Measurements from ENCODE around the gene BRAT1.

The BRAT1 gene

DNA sequence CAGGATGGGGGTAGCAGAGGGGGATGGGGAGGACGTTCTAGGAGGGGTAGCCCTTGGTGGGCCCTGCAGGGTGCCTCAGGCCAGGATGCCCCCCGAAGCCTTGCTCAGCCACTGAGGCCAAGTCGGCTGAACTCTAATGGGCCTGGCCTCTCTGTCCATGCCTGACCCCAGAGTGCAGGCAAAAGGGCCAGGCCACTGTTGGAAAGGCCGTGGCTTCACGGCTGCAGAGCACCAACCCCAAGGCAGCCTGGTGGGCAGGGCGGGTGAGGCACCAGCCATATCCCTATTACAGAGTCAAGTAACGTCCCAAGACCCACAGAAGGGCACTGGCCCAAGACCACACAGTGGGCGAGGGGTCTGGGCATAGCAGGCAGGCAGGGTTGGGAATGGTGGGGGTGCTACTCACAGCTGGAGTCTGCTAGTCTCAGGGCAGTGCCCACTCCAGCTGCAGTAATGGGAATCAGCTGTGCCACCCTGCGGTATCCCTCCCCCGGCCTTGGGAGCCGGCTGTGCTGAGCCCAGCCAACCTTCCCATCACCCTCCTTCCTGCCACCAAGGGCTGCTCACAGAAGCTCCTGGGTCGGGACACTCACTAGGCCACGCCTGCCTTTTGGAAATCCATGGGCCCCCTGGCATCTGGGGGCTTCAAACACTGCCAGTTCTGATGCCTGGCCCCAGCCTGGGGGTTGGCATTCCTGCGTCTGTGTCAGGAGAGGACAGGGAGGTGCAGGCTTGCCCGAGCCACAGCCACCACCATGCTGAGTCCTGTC lies 39.7 kb downstream of the BRAT1 start:
- H3K9me3 ChIP-seq, result no peaks in the 10 kb centered on the region
- peaks cover 8% of the 10 kb centered on the region for H3K4me1 ChIP-seq
- no peaks in the 10 kb centered on the region for H3K27me3 ChIP-seq (ENCODE audit: low read depth)
- no peaks in the 10 kb centered on the region for H3K36me3 ChIP-seq (replicated peaks)
- no peak overlapping the region for H3K4me3 ChIP-seq
- in situ Hi-C loops (cut with MboI; ENCODE audit: low sequenced_read_pairs), result no loop called here
- DNase-seq (ENCODE audit: low spot score in 2 of 2), result no peak

DNA sequence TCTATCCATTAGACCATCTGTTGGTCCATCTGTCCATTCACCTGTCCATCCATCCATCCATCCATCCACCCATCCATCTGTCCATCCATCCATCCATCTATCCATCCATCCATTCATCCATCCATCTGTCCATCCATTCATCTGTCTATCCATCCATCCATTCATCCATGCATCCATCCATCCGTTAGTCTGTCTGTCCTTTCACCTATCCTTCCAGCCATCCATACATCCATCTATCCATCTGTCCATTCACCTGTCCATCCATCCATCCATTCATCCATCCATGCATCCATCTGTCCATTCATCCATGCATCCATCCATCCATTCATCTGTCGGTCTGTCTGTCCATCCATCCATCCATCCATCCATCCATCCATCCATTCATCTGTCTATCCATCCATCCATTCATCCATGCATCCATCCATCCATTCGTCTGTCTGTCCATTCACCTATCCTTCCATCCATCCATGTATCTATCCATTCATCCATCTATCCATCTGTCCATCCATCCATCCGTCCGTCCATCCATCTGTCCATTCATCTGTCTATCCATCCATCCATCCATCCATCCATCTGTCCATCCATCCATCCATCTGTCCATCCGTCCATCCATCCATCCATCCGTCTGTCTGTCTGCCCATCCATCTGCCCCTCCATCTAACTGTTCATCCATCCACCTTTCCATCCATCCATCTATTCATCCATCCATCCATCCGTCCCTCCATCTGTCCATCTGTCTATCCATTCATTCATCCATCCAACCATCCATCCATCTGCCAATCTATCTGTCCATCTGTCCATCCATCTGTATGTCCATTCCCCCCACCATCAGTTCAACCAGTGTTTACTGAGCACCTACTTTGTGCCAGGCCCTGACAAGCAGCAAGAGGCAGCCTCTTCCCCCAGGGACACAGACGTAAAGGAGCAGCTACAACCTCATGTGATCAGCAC lies 40.6 kb downstream of the BRAT1 start:
- in situ Hi-C loops (cut with MboI; ENCODE audit: low sequenced_read_pairs), result no loop called here
- DNase-seq (ENCODE audit: low spot score in 2 of 2), result no peak
- H3K4me1 ChIP-seq, result peaks cover 4% of the 10 kb centered on the region; the same call in 1 of the 2 replicates
- no peaks in the 10 kb centered on the region for H3K27me3 ChIP-seq (ENCODE audit: low read depth)
- no peak overlapping the region for H3K4me3 ChIP-seq
- no peaks in the 10 kb centered on the region for H3K9me3 ChIP-seq
- H3K36me3 ChIP-seq (replicated peaks), result no peaks in the 10 kb centered on the region

DNA sequence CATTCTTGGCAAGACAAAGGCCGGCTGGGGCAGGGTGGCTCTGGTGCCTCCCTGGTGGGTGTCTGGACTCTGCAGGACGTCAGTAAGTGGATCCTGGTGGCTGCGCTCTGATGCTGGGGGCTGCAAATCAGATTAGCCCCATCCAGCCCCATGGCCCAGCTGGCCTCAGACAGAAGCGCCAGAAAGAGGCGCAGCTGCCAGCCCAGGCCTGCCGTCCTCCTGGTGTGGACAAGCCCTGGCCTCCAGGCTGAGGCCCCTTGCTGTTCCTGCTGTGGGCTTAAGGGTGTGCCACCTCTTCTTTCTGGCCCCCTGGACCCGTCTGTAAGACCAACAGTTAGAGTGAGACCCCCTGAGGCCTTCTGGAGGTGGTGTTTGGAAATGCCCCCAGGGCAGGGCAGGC lies 41.6 kb downstream of the BRAT1 start:
- Histone ChIP-seq H3K9me3 (no peaks in the 10 kb centered on the region), H3K27me3 (ENCODE audit: low read depth) (no peaks in the 10 kb centered on the region), H3K4me3 (no peak overlapping the region), H3K36me3 (replicated peaks) (no peaks in the 10 kb centered on the region), H3K4me1 (no peaks in the 10 kb centered on the region)
- DNase-seq (ENCODE audit: low spot score in 2 of 2), result no peak
- in situ Hi-C loops (cut with MboI; ENCODE audit: low sequenced_read_pairs), result no loop called here

DNA sequence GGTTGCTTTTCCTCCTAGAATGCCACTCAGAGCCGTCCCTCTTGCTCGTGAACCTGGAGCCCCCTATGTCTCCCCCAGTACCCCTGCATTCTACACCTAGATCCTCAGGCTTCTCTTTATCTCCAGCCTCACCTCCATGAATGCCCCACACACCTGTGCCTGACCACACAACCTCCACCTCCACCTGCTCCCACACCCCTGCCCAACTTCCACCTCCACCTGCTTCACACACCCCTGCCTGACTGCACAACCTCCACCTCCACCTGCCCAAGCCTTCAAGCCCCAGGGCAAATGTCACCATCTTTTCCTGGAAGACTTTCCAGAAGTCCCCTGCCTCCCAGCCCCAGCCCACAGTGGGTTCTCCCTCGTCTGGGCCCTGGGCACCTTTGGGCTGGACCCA lies 42.6 kb downstream of the BRAT1 start:
- no peaks in the 10 kb centered on the region for H3K27me3 ChIP-seq (ENCODE audit: low read depth)
- in situ Hi-C loops (cut with MboI; ENCODE audit: low sequenced_read_pairs), result no loop called here
- no peaks in the 10 kb centered on the region for H3K4me1 ChIP-seq
- H3K4me3 ChIP-seq, result no peak overlapping the region
- no peak for DNase-seq (ENCODE audit: low spot score in 2 of 2)
- H3K36me3 ChIP-seq (replicated peaks), result no peaks in the 10 kb centered on the region
- no peaks in the 10 kb centered on the region for H3K9me3 ChIP-seq

DNA sequence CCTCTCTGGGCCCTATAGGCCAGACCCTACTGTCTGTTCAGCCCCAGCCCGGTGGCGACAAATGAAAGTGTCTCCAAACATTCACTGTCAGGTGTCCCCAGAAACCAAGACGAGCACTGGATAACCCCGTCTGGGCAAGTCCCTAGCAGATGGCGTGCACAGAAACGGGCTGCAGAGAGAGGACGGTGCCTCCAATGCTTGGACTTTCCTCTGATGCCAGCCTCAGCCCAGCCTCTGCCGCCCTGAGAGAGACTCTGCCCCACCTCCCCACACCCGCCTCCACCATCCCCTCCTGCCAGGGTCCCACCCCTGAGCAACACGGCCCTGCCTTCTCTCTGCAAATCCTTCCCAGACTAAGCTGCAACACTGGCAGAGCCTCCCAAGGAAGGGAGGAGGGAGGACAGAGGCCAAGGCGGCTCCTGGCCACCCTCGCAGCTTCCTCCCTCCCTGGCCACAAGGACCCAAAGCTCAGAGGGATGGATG lies 43.1 kb downstream of the BRAT1 start:
- H3K27me3 ChIP-seq (ENCODE audit: low read depth), result no peaks in the 10 kb centered on the region
- no peaks in the 10 kb centered on the region for H3K36me3 ChIP-seq (replicated peaks)
- no peaks in the 10 kb centered on the region for H3K4me1 ChIP-seq
- DNase-seq (ENCODE audit: low spot score in 2 of 2), result no peak
- no peaks in the 10 kb centered on the region for H3K9me3 ChIP-seq
- in situ Hi-C loops (cut with MboI; ENCODE audit: low sequenced_read_pairs), result no loop called here
- no peak overlapping the region for H3K4me3 ChIP-seq

DNA sequence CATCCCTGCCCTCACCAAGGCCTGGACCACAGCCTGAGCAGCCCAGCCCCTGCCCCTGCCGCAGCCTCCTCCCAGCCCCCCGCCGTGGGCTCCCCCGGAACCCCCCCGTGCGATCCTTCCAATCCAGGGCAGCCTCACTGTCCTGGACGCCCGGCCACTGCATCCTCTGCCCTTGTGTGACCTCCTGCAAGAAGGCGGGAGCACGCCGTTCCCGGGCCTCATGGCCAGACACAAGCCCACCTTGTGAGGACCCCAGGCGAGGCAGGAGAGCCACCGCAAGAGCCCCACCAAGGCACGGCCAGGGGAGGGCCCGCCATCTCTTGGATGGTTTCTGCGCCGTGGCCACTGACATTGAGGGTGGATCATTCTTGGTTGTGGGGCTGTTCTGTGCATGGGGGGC lies 43.6 kb downstream of the BRAT1 start:
- Histone ChIP-seq H3K4me3 (no peak overlapping the region), H3K9me3 (no peaks in the 10 kb centered on the region), H3K36me3 (replicated peaks) (no peaks in the 10 kb centered on the region), H3K27me3 (ENCODE audit: low read depth) (no peaks in the 10 kb centered on the region), H3K4me1 (no peaks in the 10 kb centered on the region)
- in situ Hi-C loops (cut with MboI; ENCODE audit: low sequenced_read_pairs), result no loop called here
- no peak for DNase-seq (ENCODE audit: low spot score in 2 of 2)

DNA sequence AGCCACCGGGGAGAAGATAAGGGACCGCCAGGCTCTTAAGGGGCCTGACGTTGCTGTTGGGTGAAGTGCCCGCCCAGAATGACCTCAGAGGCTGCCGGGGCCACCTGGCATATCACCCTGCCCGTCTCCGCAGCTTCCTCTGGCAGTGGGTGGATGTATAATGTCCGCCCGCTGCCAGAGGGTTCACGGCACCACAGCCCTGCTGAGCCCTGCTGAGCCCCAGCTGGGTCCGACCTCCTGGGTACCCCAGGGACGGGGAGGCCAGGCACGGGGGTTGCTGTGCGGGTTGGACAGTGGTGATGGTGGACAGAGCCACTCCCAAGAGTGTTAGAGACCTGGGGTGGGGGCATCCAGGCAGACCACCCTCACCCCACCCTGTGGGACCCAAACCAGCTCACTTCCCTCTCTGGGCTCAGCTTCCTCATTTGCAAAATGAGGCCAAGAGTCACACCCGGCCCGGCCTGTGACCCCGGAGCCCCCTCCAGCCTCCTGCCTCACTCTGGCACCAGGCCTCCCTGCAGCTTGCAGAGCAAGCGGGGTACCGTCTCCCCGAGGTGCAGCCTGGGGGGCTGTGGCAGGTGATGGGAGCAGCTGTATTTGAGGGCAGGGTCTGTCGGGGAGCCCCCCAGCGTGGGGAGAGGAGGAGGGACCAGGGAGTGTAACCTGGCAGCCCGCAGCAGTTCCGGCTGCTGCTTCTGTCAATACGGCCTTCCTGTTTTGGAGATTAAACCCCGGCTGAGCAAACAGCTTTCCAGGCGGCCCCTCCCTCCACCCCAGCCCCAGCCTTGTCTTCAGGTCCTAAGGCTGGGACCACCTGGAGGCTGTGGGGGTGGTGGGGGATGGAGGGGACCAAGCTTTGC lies 44.2 kb downstream of the BRAT1 start:
- H3K9me3 ChIP-seq, result no peaks in the 10 kb centered on the region
- in situ Hi-C loops (cut with MboI; ENCODE audit: low sequenced_read_pairs), result no loop called here
- no peak overlapping the region for H3K4me3 ChIP-seq
- no peaks in the 10 kb centered on the region for H3K4me1 ChIP-seq
- DNase-seq (ENCODE audit: low spot score in 2 of 2), result no peak
- no peaks in the 10 kb centered on the region for H3K27me3 ChIP-seq (ENCODE audit: low read depth)
- no peaks in the 10 kb centered on the region for H3K36me3 ChIP-seq (replicated peaks)

DNA sequence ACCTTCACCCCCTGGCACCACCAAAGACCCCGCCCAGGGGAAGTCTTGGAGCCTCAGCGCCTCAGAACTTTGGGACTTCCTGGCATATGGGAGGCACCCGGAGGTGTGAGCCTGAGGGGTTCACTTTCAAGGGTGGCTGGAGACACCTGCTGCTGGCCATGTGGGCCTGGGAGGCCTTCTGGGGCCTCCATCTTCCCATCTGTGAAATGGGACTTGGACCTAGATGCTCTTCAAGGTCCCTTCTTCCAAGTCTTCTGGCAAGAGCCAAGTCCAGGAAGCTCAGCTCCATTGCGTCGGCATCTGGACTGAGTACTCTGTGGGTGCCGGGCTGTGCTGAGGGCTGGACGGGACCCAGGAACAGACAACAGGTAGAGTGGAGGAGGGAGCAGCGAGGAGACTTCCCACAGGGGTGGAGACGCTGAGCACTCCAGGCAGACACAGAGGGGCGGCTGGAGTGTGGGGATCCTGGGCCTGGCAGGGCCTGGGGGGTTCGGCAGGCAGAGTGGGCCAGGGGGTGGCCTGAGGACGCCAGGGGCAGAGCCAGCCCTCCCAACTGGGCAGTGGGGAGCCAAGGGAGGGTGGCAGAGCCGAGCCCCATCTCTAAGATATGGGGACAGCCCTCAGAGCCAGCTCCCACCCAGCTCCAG lies 45.1 kb downstream of the BRAT1 start:
- H3K4me3 ChIP-seq, result no peak overlapping the region
- no peaks in the 10 kb centered on the region for H3K36me3 ChIP-seq (replicated peaks)
- no peaks in the 10 kb centered on the region for H3K27me3 ChIP-seq (ENCODE audit: low read depth)
- no peaks in the 10 kb centered on the region for H3K4me1 ChIP-seq
- in situ Hi-C loops (cut with MboI; ENCODE audit: low sequenced_read_pairs), result no loop called here
- no peak for DNase-seq (ENCODE audit: low spot score in 2 of 2)
- no peaks in the 10 kb centered on the region for H3K9me3 ChIP-seq

DNA sequence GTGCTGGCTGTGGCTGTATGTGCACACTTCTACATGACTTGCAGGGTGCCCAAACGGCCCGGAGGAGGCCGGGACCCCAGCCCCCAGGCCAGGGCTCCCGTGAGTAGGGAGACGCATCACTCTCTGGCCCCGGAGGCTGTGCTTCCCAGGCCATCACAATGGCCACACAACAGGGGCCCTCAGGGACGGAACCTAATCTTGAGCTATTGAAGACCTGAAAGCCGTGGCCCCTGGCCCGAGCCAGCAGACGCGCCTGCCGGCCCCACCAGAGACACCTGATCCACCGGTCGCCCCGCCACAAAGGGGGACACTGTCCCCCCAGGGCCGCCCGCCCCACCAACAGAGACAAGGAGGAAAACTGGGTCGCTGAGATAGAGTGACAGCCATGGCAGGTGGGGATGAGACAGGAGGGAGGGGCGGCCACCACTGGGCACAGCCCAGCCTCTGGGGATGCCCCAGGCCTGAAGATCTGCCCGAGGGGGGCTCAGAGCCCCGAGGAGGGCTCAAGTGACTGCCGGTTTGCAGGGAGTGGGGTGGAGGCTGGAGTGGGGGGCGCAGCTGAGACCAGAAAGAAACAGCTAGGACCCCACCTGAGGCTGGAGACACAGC lies 45.9 kb downstream of the BRAT1 start:
- Histone ChIP-seq H3K9me3 (no peaks in the 10 kb centered on the region), H3K4me1 (no peaks in the 10 kb centered on the region), H3K36me3 (replicated peaks) (no peaks in the 10 kb centered on the region), H3K4me3 (no peak overlapping the region), H3K27me3 (ENCODE audit: low read depth) (no peaks in the 10 kb centered on the region)
- in situ Hi-C loops (cut with MboI; ENCODE audit: low sequenced_read_pairs), result no loop called here
- no peak for DNase-seq (ENCODE audit: low spot score in 2 of 2)

DNA sequence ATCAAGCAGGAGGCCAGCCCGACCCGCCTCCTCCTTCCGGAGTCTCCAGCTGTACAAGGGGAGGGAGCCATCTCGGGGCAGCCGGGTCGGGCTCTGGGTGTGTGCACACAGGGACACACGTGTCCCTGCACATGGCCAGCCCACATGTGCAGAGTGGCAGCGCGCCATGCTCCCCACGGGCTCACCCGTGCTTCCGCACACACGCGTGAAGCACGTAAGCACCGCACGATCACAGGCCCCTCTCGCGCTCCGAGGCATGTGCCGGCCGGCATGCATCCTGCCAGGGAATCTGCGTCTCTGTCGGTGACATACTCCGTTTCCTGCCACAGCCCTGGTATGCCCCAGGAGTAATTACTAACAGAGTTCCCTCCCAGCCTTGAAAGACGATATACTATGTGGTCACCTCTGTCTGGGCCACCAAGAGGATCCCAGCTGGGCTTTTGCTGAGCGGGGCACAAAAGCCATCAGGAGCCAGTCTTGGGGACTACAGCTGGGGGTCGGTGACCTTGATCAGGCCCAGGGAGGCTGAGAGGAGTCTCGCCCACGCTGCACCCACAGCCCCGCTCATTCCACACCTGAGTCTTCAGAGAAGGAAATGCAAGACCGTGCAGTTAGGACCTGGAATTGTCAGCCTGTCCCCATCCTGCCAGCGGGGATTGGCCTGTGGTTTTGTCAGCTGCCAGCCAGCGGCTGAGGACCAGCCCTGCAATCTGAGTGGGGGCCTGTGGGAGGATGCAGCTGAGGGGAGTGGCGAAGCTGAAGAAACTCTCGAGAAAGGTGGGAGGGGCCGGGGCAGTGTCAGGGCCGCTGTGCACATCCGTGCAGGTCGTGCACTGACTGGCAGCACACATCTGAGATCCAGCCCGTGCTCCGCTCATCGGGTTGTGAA lies 46.8 kb downstream of the BRAT1 start:
- Histone ChIP-seq H3K4me3 (no peak overlapping the region), H3K4me1 (no peaks in the 10 kb centered on the region), H3K36me3 (replicated peaks) (no peaks in the 10 kb centered on the region), H3K9me3 (no peaks in the 10 kb centered on the region), H3K27me3 (ENCODE audit: low read depth) (no peaks in the 10 kb centered on the region)
- DNase-seq (ENCODE audit: low spot score in 2 of 2), result no peak
- in situ Hi-C loops (cut with MboI; ENCODE audit: low sequenced_read_pairs), result no loop called here

DNA sequence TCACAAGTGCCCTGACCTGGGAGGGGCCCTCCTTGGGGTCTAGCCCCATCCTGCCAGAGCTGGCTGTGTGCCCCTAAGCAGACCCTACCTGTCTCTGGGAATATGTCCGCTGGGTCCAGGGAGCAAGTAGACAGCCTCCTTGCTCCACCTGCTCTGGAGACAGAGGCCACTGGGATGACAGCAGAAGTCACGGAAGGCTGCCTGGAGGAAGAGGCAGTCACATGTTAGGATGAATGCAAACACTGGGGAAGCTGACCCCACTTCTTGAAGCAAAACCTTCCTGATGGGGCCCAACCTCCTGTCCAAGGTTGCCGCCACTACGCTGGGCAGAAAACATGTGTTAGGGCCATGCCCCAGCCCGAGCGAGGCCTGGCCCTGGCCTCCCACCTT lies 47.4 kb downstream of the BRAT1 start:
- Histone ChIP-seq H3K9me3 (no peaks in the 10 kb centered on the region), H3K4me1 (no peaks in the 10 kb centered on the region), H3K27me3 (ENCODE audit: low read depth) (no peaks in the 10 kb centered on the region), H3K36me3 (replicated peaks) (no peaks in the 10 kb centered on the region), H3K4me3 (no peak overlapping the region)
- in situ Hi-C loops (cut with MboI; ENCODE audit: low sequenced_read_pairs), result no loop called here
- no peak for DNase-seq (ENCODE audit: low spot score in 2 of 2)

DNA sequence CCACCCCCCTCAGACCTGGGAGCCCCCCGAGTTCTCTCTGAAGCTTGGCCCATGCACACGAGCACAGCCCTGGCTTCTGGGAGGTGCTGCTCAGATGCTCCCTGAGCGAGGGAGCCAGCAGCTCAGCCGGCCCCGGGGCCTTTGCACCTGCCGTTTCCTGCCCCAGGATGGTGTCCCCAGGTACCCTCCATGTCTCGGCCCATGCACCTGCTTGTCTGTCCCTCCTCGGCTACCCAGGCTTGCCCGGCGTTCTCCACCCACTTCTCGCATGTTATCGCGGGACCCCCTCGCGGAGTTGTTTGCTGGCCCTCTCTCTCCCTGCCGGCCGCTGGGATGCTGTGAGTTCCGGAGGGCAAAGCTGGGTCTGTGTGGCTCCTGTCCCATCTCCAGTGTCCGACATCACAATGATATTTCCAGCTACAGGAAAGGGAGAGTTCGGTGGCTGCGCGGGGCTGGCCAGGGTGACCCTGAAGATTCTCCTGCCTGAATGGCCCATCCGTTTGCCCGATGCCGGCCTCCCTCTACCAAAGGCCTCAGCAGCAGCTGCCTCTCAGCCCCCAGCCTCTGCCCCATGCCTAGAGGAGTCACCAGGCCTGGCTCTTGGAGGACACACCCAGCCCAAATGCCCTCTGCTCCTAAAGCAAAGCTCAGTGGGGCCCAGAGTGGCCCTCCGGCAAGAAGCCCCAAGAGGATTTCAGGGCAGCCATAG lies 48.0 kb downstream of the BRAT1 start:
- no peaks in the 10 kb centered on the region for H3K36me3 ChIP-seq (replicated peaks)
- DNase-seq (ENCODE audit: low spot score in 2 of 2), result no peak
- H3K9me3 ChIP-seq, result no peaks in the 10 kb centered on the region
- H3K27me3 ChIP-seq (ENCODE audit: low read depth), result no peaks in the 10 kb centered on the region
- no peaks in the 10 kb centered on the region for H3K4me1 ChIP-seq
- no peak overlapping the region for H3K4me3 ChIP-seq
- in situ Hi-C loops (cut with MboI; ENCODE audit: low sequenced_read_pairs), result no loop called here

All from HAP-1 (cell line).